COLO668 (cell line): ENCODE results near the gene HSD17B2.
A peak's percentile ranks its signal among the peaks of the same experiment; 100 is the strongest.

Experiments
- DNase-seq: peaks from one replicate; lab custom pipeline; 2025; ENCODE audit not compliant: unreplicated experiment; lab: John Stamatoyannopoulos, UW

HSD17B2 gene

GRCh38 chr16:82047374-82047773 lies 12.3 kb downstream of the HSD17B2 start:
- DNase-seq = no peak

- DNase-seq = no peak
Measured at GRCh38 chr16:82047787-82048186, 12.7 kb downstream of the HSD17B2 start.

GRCh38 chr16:82049484-82049883 lies 14.4 kb downstream of the HSD17B2 start:
- no peak for DNase-seq

GRCh38 chr16:82050506-82050905 lies 15.5 kb downstream of the HSD17B2 start:
- DNase-seq = no peak

- DNase-seq = no peak
Measured at GRCh38 chr16:82050909-82051357, 15.9 kb downstream of the HSD17B2 start.

GRCh38 chr16:82051656-82052055 lies 16.6 kb downstream of the HSD17B2 start:
- DNase-seq = no peak

- no peak for DNase-seq
Measured at GRCh38 chr16:82055117-82055516, 20.1 kb downstream of the HSD17B2 start.

- no peak for DNase-seq
Measured at GRCh38 chr16:82055728-82056549, 20.9 kb downstream of the HSD17B2 start.

- no peak for DNase-seq
Measured at GRCh38 chr16:82056550-82056896, 21.5 kb downstream of the HSD17B2 start.

- DNase-seq = no peak
Measured at GRCh38 chr16:82059161-82059982, 24.3 kb downstream of the HSD17B2 start.

GRCh38 chr16:82059983-82060421 lies 24.9 kb downstream of the HSD17B2 start:
- DNase-seq = no peak

- DNase-seq = peak; percentile 9
Measured at GRCh38 chr16:82061861-82062525, 26.9 kb downstream of the HSD17B2 start.

- DNase-seq = no peak
Measured at GRCh38 chr16:82062645-82063058, 27.6 kb downstream of the HSD17B2 start.

GRCh38 chr16:82063456-82064082 lies 28.5 kb downstream of the HSD17B2 start:
- DNase-seq = no peak

GRCh38 chr16:82067042-82067803 lies 32.2 kb downstream of the HSD17B2 start:
- DNase-seq = no peak

GRCh38 chr16:82067804-82068325 lies 32.8 kb downstream of the HSD17B2 start:
- no peak for DNase-seq

- DNase-seq = no peak
Measured at GRCh38 chr16:82070656-82071369, 35.8 kb downstream of the HSD17B2 start.

- DNase-seq = peak; percentile 4
Measured at GRCh38 chr16:82071421-82071820, 36.4 kb downstream of the HSD17B2 start.

- no peak for DNase-seq
Measured at GRCh38 chr16:82072313-82072712, 37.3 kb downstream of the HSD17B2 start.
